HL-60 (cell line): ENCODE data around the gene INPP4B.

ENCODE experiments used
- CTCF ChIP-seq: IDR thresholded peaks from one replicate; pipeline ENCODE4 v1.5.1; 2011; ENCODE audit warnings: low read length, control low read depth, inconsistent platforms; ENCODE audit not compliant: insufficient read depth
- REST ChIP-seq: IDR thresholded peaks from 2 replicates; pipeline ENCODE4 v1.6.1; 2012; ENCODE audit warnings: low read depth; ENCODE audit not compliant: insufficient replicate concordance
- SPI1 ChIP-seq: IDR thresholded peaks from 2 replicates; pipeline ENCODE4 v1.6.1; 2012; ENCODE audit warnings: low read depth, mild to moderate bottlenecking, borderline replicate concordance

- TF ChIP-seq REST = no peak
- no peak for TF ChIP-seq CTCF
- no peak for TF ChIP-seq SPI1
These were observed 462.2 kb downstream of the INPP4B start for GRCh38 chr4:142383800-142384470.
